ENCODE measurements around the gene PSMA7.

GRCh38 chr20:62155428-62156253 is 12.4 kb upstream of the PSMA7 start:
- TF ChIP-seq CTCF (IDR thresholded peaks at IDR 0.05) (no peak), POLR2A (IDR thresholded peaks at IDR 0.05) (no peak)
